Activated CD4-positive, alpha-beta T cell treated with anti-CD3 and anti-CD28 coated beads, Interleukin-2, amount 50 U/mL, for 1 hour (primary cell): ENCODE measurements around the gene ELL.
"Not testable (repeated sequence)": the region's sequence is repeated elsewhere in the genome, so short reads cannot be mapped to it uniquely, and the experiment has no call there.

ENCODE experiments used
- DNase-seq: peaks from one replicate; pipeline ENCODE4 v3.0.0-alpha.2; 2020

Gene ELL

GRCh38 chr19:18529782-18530181 is 7.9 kb upstream of the ELL start:
- no peak for DNase-seq

- DNase-seq, result no peak
These were observed 4.4 kb upstream of the ELL start for GRCh38 chr19:18526316-18526715.

- no peak for DNase-seq
These were observed 2.0 kb upstream of the ELL start for GRCh38 chr19:18523841-18524240.

GRCh38 chr19:18522862-18523440 is 1.1 kb upstream of the ELL start:
- DNase-seq, result not testable (repeated sequence)

DNA sequence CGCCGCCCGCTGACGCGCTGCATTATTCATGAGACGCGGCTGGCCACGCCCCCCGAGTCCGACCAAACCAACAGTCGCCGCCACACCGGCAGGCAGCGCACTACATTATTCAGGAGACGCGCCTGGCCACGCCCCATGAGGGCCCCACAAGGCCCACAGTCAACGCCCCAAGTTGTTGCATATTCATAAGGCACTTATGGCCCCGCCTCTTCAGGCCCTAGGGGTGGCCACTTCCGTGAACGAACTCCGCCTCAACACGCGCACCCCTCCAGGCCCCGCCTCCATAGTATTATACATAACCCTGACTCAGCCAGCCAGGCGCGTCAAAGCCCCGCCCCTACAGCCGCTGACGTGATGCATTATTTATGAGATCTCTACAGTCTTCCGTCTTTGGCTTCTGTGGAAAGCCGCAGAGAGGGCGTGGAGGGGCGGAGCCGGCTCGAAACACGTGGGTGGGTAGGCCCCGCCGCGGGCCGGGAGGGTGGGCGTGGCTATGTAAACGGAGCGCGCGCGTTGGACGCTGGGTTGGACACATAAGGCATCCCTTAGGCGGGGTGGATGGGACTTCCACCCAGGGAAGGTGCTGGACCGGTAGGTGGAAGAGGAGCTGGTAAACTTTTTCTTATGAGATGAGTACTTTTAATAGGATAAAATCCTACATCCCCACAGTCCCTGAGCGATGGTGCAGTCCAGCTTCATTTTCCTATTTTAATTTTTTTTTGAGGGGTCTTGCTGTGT is 423 bp upstream of the ELL start:
- peak; percentile 100 for DNase-seq

- peak; percentile 15 for DNase-seq
These were observed 800 bp downstream of the ELL start for GRCh38 chr19:18520848-18521691.

GRCh38 chr19:18519962-18520847 is 1.7 kb downstream of the ELL start:
- DNase-seq, result peak; percentile 55

- no peak for DNase-seq
These were observed 3.2 kb downstream of the ELL start for GRCh38 chr19:18518639-18519038.

- DNase-seq, result no peak
These were observed 4.3 kb downstream of the ELL start for GRCh38 chr19:18517606-18518005.

- no peak for DNase-seq
These were observed 5.9 kb downstream of the ELL start for GRCh38 chr19:18515959-18516358.

GRCh38 chr19:18514800-18515682 is 6.8 kb downstream of the ELL start:
- peak; percentile 34 for DNase-seq

GRCh38 chr19:18513868-18514267 is 8.0 kb downstream of the ELL start:
- DNase-seq, result no peak

DNA sequence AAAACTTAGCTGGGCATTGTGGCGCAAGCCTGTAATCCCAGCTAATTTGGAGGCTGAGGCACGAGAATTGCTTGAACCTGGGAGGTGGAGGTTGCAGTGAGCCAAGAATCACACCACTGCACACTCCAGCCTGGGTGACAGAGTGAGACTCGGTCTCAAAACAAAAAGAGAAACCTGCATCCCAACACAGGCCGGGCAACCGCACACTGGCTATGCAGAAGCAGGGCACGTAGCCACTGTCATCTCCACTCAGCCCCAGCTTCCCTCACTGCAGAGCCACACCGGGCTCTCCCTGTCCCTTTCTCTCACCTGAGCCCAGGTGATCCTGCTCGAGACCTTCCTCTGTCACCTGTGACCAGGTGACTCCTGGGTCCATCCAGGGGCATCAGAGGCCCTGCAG is 11.7 kb downstream of the ELL start:
- DNase-seq, result no peak

- no peak for DNase-seq
These were observed 13.3 kb downstream of the ELL start for GRCh38 chr19:18508585-18508984.

DNA sequence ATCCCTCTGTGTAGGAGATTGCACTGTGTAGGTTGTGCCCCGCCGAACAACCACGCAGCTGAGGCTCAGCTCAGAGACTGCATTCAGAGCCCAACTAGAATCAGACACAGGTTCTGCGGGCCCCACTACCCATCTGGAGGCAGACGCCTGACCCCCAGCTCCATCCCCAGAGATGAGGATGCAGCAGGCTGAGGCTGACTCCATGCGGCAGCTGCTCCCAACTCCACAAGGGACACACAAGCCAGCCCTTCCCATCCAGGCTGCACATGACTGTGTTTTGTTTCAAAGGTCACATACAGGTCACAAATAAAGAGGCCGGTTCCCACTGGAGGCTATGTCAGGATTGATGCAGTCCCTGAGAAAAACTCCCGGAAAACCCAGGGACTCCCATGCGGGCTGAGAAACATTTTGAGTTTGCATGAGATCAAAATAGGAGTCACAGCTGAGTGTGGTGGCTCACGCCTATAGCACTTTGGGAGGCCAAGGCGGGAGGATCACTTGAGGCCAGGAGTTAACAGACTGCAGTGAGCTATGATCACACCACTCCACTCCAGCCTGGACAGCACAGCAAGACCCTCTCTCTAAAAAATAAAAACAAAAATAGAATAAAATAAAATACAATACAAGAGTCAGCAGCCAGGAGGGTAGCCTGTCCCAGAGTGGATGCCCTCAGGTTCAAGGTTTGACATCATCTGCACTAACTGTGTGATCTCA is 14.0 kb downstream of the ELL start:
- DNase-seq, result no peak

GRCh38 chr19:18507021-18507726 is 14.7 kb downstream of the ELL start:
- peak; percentile 18 for DNase-seq

- DNase-seq, result no peak
These were observed 15.6 kb downstream of the ELL start for GRCh38 chr19:18506101-18506930.

DNA sequence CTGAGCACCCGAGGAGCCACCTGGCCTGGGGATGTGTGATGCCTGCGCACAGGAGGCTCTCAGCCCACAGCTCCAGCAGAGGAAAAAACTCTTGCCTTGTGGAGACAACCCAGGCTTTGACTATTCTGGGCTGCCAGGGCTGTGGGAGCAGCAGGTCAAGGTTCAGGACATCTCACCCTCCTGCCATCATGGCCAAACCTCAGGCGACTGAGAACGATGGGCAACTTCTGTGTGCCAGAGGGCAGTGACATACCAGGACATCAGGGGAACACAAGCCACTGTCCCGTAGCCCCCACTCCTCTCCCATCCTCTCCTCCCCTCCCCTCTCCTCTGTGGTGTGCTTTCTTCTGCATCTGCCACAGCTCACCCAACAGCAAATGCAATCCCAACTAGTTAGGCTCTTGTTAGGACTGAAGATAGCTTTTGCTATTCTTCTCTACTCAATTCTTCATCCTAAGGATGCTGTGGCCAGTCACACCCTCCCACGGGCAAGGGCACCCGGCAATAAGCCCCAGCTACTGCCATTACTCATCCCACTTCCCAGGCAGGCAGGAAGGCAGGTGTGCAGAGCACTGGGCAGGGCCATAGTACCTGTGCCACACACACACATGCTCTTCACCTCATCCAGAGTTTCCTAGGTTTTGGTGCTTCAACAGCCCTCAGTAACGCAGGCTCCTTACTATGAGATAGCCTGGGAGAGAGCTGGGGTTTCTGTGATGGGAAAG is 16.8 kb downstream of the ELL start:
- DNase-seq, result no peak
